H1 (cell line): ENCODE measurements around the gene FNDC10.

Experiments
- CTCF ChIP-seq, 3 experiments: IDR thresholded peaks; 1 replicate in 2 of 3; 2 replicates in 1 of 3; pipeline versions ENCODE4 v1.5.1 to v1.6.1; 2011; ENCODE audit warnings: low read length in 3 of 3, mild to moderate bottlenecking in 3 of 3, inconsistent platforms in 2 of 3, low read depth in 1 of 3, moderate library complexity in 1 of 3; ENCODE audit not compliant: insufficient read depth in 1 of 3; ENCODE audit errors: control extremely low read depth in 1 of 3
- EZH2 ChIP-seq: fragments of 200-600 bp; sonication (generic); IDR thresholded peaks from 2 replicates; pipeline ENCODE4 v1.7.1; 2012; ENCODE audit warnings: low read depth, mild to moderate bottlenecking, moderate library complexity, low read length, inconsistent platforms; ENCODE audit not compliant: severe bottlenecking

DNA sequence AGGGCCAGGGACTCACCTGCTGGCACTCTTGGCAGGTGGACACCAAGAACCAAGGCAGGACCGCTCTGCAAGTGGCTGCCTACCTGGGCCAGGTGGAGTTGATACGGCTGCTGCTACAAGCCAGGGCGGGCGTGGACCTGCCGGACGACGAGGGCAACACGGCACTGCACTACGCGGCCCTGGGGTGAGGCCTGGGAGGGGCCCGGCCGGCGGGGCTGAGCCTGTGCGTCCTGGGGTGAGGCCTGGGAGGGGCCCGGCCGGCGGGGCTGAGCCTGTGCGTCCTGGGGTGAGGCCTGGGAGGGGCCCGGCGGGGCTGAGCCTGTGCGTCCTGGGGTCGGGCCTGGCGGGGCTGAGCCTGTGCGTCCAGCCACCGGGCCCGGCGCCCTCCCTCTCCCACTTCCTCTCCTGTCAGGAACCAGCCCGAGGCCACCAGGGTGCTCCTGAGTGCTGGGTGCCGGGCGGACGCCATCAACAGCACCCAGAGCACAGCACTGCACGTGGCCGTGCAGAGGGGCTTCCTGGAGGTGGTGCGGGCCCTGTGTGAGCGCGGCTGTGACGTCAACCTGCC lies 27.4 kb upstream of the FNDC10 start:
- TF ChIP-seq CTCF (IDR thresholded peaks at IDR 0.05; ENCODE audit: control extremely low read depth in 1 of 3, insufficient read depth in 1 of 3, low read depth in 1 of 3, low read length in 3 of 3) (no peak), EZH2 (no peak)
